Measurements from ENCODE around the gene RPS6KA2.
A peak's percentile ranks its signal among the peaks of the same experiment; 100 is the strongest.
"Not testable (repeated sequence)": the region's sequence is repeated elsewhere in the genome, so short reads cannot be mapped to it uniquely, and the experiment has no call there.

Gene RPS6KA2

DNA sequence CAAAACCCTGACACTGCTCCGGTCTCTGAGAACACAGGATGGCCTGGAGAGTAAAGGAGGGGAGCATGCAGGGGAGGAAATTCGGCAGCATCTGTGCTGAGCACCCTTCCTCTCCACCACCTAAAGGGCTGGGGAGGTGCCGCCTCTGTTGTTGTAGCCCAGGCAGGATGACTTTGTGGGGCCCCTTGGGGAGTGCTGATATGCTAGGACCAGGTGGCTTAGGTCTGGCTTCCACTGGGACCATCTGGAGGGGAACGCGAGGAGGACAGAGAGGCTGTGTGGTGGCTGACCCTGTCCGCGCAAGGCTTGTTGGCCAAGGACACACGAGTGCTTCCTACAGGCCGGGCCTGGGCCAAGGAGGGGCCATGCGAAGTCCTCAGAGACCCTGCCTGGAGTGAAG lies 9.9 kb upstream of the RPS6KA2 start:
- CTCF ChIA-PET: no interaction called here
- H3K27ac ChIP-seq (ENCODE audit: insufficient read depth in 1 of 2, low read depth in 1 of 2, low read length in 2 of 2, poor library complexity in 1 of 2, severe bottlenecking in 2 of 2): no peak overlapping the region

DNA sequence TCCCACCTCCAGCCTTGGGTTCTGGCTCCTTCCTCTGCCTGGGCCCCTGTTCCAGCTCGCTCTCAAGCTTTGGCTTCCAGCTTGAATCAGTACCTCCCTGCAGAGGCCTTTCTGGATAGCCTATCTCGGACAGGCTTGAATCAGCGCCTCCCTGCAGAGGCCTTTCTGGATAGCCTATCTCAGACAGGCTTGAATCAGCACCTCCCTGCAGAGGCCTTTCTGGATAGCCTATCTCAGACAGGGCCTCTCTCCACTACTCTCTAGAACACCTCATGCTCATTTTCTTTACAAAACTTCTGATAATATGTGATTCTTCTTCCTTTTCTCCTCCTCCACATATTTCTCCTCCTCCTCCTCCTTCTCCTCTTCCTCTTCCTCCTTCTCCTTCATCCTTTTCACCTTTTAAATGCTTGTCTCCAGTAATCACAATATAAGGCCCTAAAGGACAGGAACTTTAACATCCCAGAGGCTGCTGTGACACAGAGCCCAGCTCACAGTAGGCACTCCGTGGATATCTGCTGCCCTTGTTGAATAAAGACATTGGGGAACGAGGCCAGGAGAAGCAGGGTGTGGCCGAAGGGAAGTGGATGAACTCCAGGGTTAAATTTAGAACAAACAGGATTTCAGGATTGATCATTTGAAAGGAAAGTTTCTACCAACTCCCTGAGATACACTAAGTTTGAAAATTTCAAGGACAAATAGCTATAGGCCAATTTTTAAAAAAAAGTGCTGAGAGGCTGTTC lies 9.3 kb upstream of the RPS6KA2 start:
- WGBS (ENCODE audit: insufficient coverage): 91% methylated on average over 5 of the region's 6 CpGs
- CTCF ChIA-PET: no interaction called here
- POLR2A ChIA-PET: no interaction called here

More for the DNA sequence above, 9.9 kb upstream of the RPS6KA2 start:
- DNase-seq: no peak
- 95% methylated on average over 6 of the region's 10 CpGs for WGBS (ENCODE audit: insufficient coverage)
- H3K27me3 ChIP-seq (replicated peaks in 2 of 5; ENCODE audit: control insufficient read depth in 4 of 5, insufficient read depth in 5 of 5, low read length in 4 of 5): peaks cover 0 to 13% (median 0%) of the 10 kb centered on the region in 5 experiments
- H3K4me3 ChIP-seq (ENCODE audit: control insufficient read depth in 1 of 7, extremely low read depth in 1 of 7, insufficient read depth in 4 of 7, low read depth in 2 of 7, low read length in 6 of 7): no peak overlapping the region
- POLR2A ChIA-PET: no interaction called here
- no peaks in the 10 kb centered on the region for H3K9me3 ChIP-seq (ENCODE audit: control extremely low read depth in 1 of 5, control insufficient read depth in 4 of 5, insufficient read depth in 2 of 5, low read depth in 1 of 5, low read length in 4 of 5)
- H3K36me3 ChIP-seq (ENCODE audit: control insufficient read depth in 4 of 4, insufficient read depth in 4 of 4, low read length in 3 of 4): no peaks in the 10 kb centered on the region
- peaks cover 0 to 13% (median 11%) of the 10 kb centered on the region in 4 experiments for H3K4me1 ChIP-seq (ENCODE audit: control extremely low read depth in 1 of 4, control insufficient read depth in 4 of 4, insufficient read depth in 4 of 4, low read length in 3 of 4)

DNA sequence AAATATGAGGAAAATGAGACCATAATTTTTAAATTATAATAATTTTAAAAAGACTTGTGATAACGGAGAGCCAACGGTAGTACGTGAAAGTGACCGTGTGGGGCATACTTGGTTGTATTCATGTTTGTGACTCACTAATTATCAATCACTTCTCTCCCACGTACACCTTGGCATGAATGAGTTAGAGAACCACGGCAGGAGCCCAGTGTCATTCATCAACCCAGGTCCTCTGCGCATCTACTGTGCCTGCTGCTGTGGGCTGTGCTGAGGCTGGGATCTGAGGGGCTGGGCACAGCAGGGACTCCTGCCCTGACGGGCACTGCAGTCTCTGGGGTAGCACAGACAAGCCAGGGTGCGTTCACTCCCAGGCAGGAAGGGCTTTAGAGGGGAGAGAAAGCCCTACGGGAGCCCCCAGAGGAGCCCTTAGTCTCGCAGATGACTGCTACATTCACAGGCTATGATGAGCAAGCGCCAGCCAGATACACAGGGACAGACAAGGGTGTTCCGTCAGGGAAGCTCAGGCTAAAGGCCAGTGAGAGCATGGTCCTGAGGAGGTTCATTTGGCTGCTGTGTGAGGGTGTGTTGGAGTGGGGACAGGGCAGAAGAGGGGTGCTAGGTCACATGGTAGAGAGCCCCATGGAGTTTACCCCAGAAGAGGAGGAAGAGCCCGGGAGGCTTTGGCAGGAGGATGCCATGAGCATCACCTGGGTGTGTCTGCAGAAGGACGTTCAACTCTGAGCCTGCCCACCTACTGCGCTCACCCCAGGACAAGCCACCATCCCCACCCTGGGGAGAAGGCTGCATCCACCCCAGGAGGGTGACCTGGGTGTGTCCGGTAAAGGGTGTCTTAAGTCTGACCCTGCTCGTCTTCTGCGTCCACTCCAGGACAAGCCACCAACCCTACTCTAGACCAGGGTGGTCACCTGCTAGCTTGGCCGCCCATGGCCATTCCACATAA lies 8.2 kb upstream of the RPS6KA2 start:
- H3K27ac ChIP-seq (ENCODE audit: insufficient read depth in 1 of 2, low read depth in 1 of 2, low read length in 2 of 2, poor library complexity in 1 of 2, severe bottlenecking in 2 of 2): no peak overlapping the region
- no peaks in the 10 kb centered on the region for H3K9me3 ChIP-seq (ENCODE audit: control extremely low read depth in 1 of 5, control insufficient read depth in 4 of 5, insufficient read depth in 2 of 5, low read depth in 1 of 5, low read length in 4 of 5)
- H3K4me3 ChIP-seq (ENCODE audit: control insufficient read depth in 1 of 7, extremely low read depth in 1 of 7, insufficient read depth in 4 of 7, low read depth in 2 of 7, low read length in 6 of 7): no peak overlapping the region
- H3K27me3 ChIP-seq (replicated peaks in 2 of 5; ENCODE audit: control insufficient read depth in 4 of 5, insufficient read depth in 5 of 5, low read length in 4 of 5): peaks cover 0 to 9% (median 2%) of the 10 kb centered on the region in 5 experiments
- ChIA-PET POLR2A (no interaction called here), CTCF (no interaction called here)
- peaks cover 0 to 8% (median 7%) of the 10 kb centered on the region in 4 experiments for H3K4me1 ChIP-seq (ENCODE audit: control extremely low read depth in 1 of 4, control insufficient read depth in 4 of 4, insufficient read depth in 4 of 4, low read length in 3 of 4)
- H3K36me3 ChIP-seq (ENCODE audit: control insufficient read depth in 4 of 4, insufficient read depth in 4 of 4, low read length in 3 of 4): no peaks in the 10 kb centered on the region
- WGBS (ENCODE audit: insufficient coverage): 94% methylated on average over 13 of the region's 20 CpGs
- no peak for DNase-seq

More for the DNA sequence above, 9.3 kb upstream of the RPS6KA2 start:
- Histone ChIP-seq H3K27ac (ENCODE audit: insufficient read depth in 1 of 2, low read depth in 1 of 2, low read length in 2 of 2, poor library complexity in 1 of 2, severe bottlenecking in 2 of 2) (no peak overlapping the region), H3K4me3 (ENCODE audit: control insufficient read depth in 1 of 7, extremely low read depth in 1 of 7, insufficient read depth in 4 of 7, low read depth in 2 of 7, low read length in 6 of 7) (no peak overlapping the region), H3K4me1 (ENCODE audit: control extremely low read depth in 1 of 4, control insufficient read depth in 4 of 4, insufficient read depth in 4 of 4, low read length in 3 of 4) (peaks cover 0 to 13% (median 11%) of the 10 kb centered on the region in 4 experiments), H3K9me3 (ENCODE audit: control extremely low read depth in 1 of 5, control insufficient read depth in 4 of 5, insufficient read depth in 2 of 5, low read depth in 1 of 5, low read length in 4 of 5) (no peaks in the 10 kb centered on the region), H3K27me3 (replicated peaks in 2 of 5; ENCODE audit: control insufficient read depth in 4 of 5, insufficient read depth in 5 of 5, low read length in 4 of 5) (peaks cover 0 to 16% (median 0%) of the 10 kb centered on the region in 5 experiments), H3K36me3 (ENCODE audit: control insufficient read depth in 4 of 4, insufficient read depth in 4 of 4, low read length in 3 of 4) (no peaks in the 10 kb centered on the region)
- DNase-seq: no peak

DNA sequence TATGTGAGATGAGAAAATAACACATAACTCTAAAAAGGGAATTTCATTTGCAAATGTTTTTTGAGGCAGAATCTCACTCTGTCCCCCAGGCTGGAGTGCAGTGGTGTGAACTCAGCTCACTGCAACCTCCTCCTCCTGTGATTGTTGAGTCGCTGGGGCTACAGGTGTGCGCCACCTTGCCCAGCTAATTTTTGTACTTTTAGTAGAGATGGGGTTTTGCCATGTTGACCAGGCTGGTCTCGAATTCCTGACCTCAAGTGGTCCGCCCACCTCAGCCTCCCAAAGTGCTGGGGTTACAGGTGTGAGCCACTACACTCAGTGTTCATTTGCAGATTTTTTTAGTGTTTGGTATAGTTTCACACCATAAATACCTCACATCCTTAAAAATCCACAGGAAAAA lies 7.5 kb upstream of the RPS6KA2 start:
- H3K4me1 ChIP-seq (ENCODE audit: control extremely low read depth in 1 of 4, control insufficient read depth in 4 of 4, insufficient read depth in 4 of 4, low read length in 3 of 4); H3K9me3 ChIP-seq (ENCODE audit: control extremely low read depth in 1 of 5, control insufficient read depth in 4 of 5, insufficient read depth in 2 of 5, low read depth in 1 of 5, low read length in 4 of 5); DNase-seq; H3K36me3 ChIP-seq (ENCODE audit: control insufficient read depth in 4 of 4, insufficient read depth in 4 of 4, low read length in 3 of 4); POLR2A ChIA-PET; CTCF ChIA-PET; H3K27ac ChIP-seq (ENCODE audit: insufficient read depth in 1 of 2, low read depth in 1 of 2, low read length in 2 of 2, poor library complexity in 1 of 2, severe bottlenecking in 2 of 2); H3K4me3 ChIP-seq (ENCODE audit: control insufficient read depth in 1 of 7, extremely low read depth in 1 of 7, insufficient read depth in 4 of 7, low read depth in 2 of 7, low read length in 6 of 7): not testable (repeated sequence)
- H3K27me3 ChIP-seq (replicated peaks in 2 of 5; ENCODE audit: control insufficient read depth in 4 of 5, insufficient read depth in 5 of 5, low read length in 4 of 5): peaks cover 0 to 10% (median 2%) of the 10 kb centered on the region in 5 experiments
- no CpG with 5 or more reads among the region's 4 CpGs for WGBS (ENCODE audit: insufficient coverage)

DNA sequence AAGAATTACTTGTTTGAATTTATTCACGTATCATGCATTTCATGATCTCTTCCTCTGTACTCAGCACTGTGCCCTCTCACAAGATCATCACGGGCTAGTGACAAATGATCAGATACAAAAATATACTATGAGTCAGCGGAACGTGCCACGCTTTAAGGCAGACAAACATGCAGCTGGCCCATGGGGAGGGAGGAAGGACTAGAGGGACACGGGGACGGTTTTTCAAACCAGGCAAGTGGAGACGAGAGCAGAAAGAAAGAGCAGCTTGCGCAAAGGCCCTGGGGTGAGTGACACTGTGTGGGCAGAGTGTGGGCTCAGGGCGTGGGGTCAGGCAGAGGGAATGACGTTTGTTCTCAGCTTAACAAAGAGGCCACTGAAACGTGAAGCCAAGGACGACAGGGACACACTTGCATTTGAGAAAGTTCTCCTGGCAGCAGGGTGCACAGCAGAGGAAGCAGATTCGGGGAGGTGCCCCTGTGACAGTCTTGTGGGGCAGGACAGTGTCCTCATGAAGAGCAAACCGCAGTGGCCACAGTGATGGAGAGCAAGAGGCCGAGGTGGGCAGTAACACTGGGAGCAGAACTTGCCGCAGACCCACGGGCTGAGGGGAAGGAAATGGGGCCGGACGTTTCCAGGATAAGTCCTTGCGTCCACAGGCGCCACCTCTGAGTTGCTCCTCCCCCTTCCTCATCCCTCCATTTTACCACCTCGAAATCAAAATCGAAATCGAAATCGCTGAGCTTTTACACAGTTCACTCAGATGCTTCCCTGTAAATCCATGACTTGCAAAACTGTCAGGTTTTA lies 6.9 kb upstream of the RPS6KA2 start:
- no peaks in the 10 kb centered on the region for H3K9me3 ChIP-seq (ENCODE audit: control extremely low read depth in 1 of 5, control insufficient read depth in 4 of 5, insufficient read depth in 2 of 5, low read depth in 1 of 5, low read length in 4 of 5)
- H3K36me3 ChIP-seq (ENCODE audit: control insufficient read depth in 4 of 4, insufficient read depth in 4 of 4, low read length in 3 of 4): no peaks in the 10 kb centered on the region
- no peak overlapping the region for H3K4me3 ChIP-seq (ENCODE audit: control insufficient read depth in 1 of 7, extremely low read depth in 1 of 7, insufficient read depth in 4 of 7, low read depth in 2 of 7, low read length in 6 of 7)
- 80% methylated on average over 11 of the region's 26 CpGs for WGBS (ENCODE audit: insufficient coverage)
- POLR2A ChIA-PET: no interaction called here
- peaks cover 0 to 12% (median 2%) of the 10 kb centered on the region in 5 experiments for H3K27me3 ChIP-seq (replicated peaks in 2 of 5; ENCODE audit: control insufficient read depth in 4 of 5, insufficient read depth in 5 of 5, low read length in 4 of 5)
- CTCF ChIA-PET: no interaction called here
- peaks cover 0 to 3% (median 2%) of the 10 kb centered on the region in 4 experiments for H3K4me1 ChIP-seq (ENCODE audit: control extremely low read depth in 1 of 4, control insufficient read depth in 4 of 4, insufficient read depth in 4 of 4, low read length in 3 of 4)
- peak; percentile 5 to 81 (median 70) for DNase-seq
- no peak overlapping the region for H3K27ac ChIP-seq (ENCODE audit: insufficient read depth in 1 of 2, low read depth in 1 of 2, low read length in 2 of 2, poor library complexity in 1 of 2, severe bottlenecking in 2 of 2)

DNA sequence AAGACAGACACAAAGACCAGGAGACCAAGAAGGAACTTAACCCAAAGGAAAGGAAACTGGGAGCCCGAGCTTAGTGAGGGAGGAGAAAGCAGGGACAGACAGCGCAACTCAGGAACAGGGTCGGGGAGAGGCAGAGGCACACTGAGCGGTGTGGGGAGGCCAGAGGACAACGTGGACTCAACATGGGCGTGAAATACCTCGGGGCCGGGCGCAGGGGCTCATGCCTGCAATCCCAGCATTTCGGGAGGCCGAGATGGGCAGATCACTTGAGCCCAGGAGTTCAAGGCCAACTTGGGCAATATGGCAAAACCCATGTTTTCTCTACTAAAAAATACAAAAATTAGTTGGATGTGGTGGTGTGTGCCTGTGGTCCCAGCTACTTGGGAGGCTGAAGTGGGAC lies 5.7 kb upstream of the RPS6KA2 start:
- H3K9me3 ChIP-seq (ENCODE audit: control extremely low read depth in 1 of 5, control insufficient read depth in 4 of 5, insufficient read depth in 2 of 5, low read depth in 1 of 5, low read length in 4 of 5): no peaks in the 10 kb centered on the region
- CTCF ChIA-PET: no interaction called here
- H3K27me3 ChIP-seq (replicated peaks in 2 of 5; ENCODE audit: control insufficient read depth in 4 of 5, insufficient read depth in 5 of 5, low read length in 4 of 5): peaks cover 0 to 14% (median 2%) of the 10 kb centered on the region in 5 experiments
- POLR2A ChIA-PET: no interaction called here
- no peak for DNase-seq
- H3K36me3 ChIP-seq (ENCODE audit: control insufficient read depth in 4 of 4, insufficient read depth in 4 of 4, low read length in 3 of 4): no peaks in the 10 kb centered on the region
- no peak overlapping the region for H3K27ac ChIP-seq (ENCODE audit: insufficient read depth in 1 of 2, low read depth in 1 of 2, low read length in 2 of 2, poor library complexity in 1 of 2, severe bottlenecking in 2 of 2)
- WGBS (ENCODE audit: insufficient coverage): 96% methylated on average over 11 of the region's 11 CpGs
- no peak overlapping the region for H3K4me3 ChIP-seq (ENCODE audit: control insufficient read depth in 1 of 7, extremely low read depth in 1 of 7, insufficient read depth in 4 of 7, low read depth in 2 of 7, low read length in 6 of 7)
- H3K4me1 ChIP-seq (ENCODE audit: control extremely low read depth in 1 of 4, control insufficient read depth in 4 of 4, insufficient read depth in 4 of 4, low read length in 3 of 4): peaks cover 7 to 15% (median 13%) of the 10 kb centered on the region in 4 experiments
